Stomach (tissue), 4 donors: ENCODE data around the gene PDGFD.

Experiments
- EP300 ChIP-seq: sonication (generic); formaldehyde crosslinking; IDR thresholded peaks from one replicate; pipeline ENCODE4 v1.6.1; 2017; ENCODE audit warnings: antibody characterized with exemption
- POLR2A ChIP-seq, 4 donors: fragments of 450-650 bp; IDR thresholded peaks; one replicate each; pipeline ENCODE4 v1.6.1; 2016; ENCODE audit warnings: antibody characterized with exemption in 4 of 4, control low read depth in 2 of 4, mild to moderate bottlenecking in 1 of 4, moderate library complexity in 1 of 4
- TF ChIP-seq, protein P1 (sequence below), 7 experiments: fragments of 450-650 bp in 4 of 7; fragments of 200-600 bp in 3 of 7; sonication (generic) in 3 of 7; IDR thresholded peaks; one replicate each; pipeline ENCODE4 v1.5.1; 2016 to 2019; ENCODE audit warnings: antibody characterized with exemption in 7 of 7, control low read depth in 2 of 7, mild to moderate bottlenecking in 1 of 7

GRCh38 chr11:104098132-104098531 is 65.8 kb downstream of the PDGFD start:
- TF ChIP-seq, protein P1, sequence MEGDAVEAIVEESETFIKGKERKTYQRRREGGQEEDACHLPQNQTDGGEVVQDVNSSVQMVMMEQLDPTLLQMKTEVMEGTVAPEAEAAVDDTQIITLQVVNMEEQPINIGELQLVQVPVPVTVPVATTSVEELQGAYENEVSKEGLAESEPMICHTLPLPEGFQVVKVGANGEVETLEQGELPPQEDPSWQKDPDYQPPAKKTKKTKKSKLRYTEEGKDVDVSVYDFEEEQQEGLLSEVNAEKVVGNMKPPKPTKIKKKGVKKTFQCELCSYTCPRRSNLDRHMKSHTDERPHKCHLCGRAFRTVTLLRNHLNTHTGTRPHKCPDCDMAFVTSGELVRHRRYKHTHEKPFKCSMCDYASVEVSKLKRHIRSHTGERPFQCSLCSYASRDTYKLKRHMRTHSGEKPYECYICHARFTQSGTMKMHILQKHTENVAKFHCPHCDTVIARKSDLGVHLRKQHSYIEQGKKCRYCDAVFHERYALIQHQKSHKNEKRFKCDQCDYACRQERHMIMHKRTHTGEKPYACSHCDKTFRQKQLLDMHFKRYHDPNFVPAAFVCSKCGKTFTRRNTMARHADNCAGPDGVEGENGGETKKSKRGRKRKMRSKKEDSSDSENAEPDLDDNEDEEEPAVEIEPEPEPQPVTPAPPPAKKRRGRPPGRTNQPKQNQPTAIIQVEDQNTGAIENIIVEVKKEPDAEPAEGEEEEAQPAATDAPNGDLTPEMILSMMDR (IDR thresholded peaks at IDR 0.05), result no peak
- no peak for TF ChIP-seq EP300
- no peak for TF ChIP-seq POLR2A (IDR thresholded peaks at IDR 0.05)
